Right lobe of liver (tissue), 4 donors: Measurements from ENCODE around the gene NFAT5.

Experiments
- CTCF ChIP-seq, 4 donors: fragments of 200-600 bp in 3 of 4; fragments of 450-650 bp in 1 of 4; IDR thresholded peaks; one replicate each; pipeline versions ENCODE4 v1.5.1 to v1.8.0; 2016 to 2022; ENCODE audit warnings: antibody characterized with exemption in 4 of 4, mild to moderate bottlenecking in 2 of 4
- POLR2A ChIP-seq: fragments of 450-650 bp; IDR thresholded peaks from one replicate; pipeline ENCODE4 v1.6.1; 2017; ENCODE audit warnings: antibody characterized with exemption, mild to moderate bottlenecking
- donor health status: DM: no; HTN: no; CAD: no.
- donor health status: DM: no; HTN: no; CAD: no.
- donor health status: DM: no; HTN: yes; CAD: no.

GRCh38 chr16:69672998-69673713, 107.4 kb downstream of the NFAT5 start:
- no peak for TF ChIP-seq CTCF (IDR thresholded peaks at IDR 0.05)
- TF ChIP-seq POLR2A = no peak
